HL-60 (cell line): ENCODE results near the gene SCYL2.

Experiments
- CTCF ChIP-seq: IDR thresholded peaks from one replicate; pipeline ENCODE4 v1.5.1; 2011; ENCODE audit warnings: low read length, control low read depth, inconsistent platforms; ENCODE audit not compliant: insufficient read depth
- GABPA ChIP-seq: IDR thresholded peaks from 2 replicates; pipeline ENCODE4 v1.6.1; 2012; ENCODE audit warnings: low read depth
- REST ChIP-seq: IDR thresholded peaks from 2 replicates; pipeline ENCODE4 v1.6.1; 2012; ENCODE audit warnings: low read depth; ENCODE audit not compliant: insufficient replicate concordance

GRCh38 chr12:100311317-100311716, 44.3 kb downstream of the SCYL2 start:
- TF ChIP-seq GABPA (no peak), CTCF (no peak), REST (no peak)
